Measurements from ENCODE around the gene SCAMP2.
A peak's percentile ranks its signal among the peaks of the same experiment; 100 is the strongest.

Gene SCAMP2

GRCh38 chr15:74869372-74869725 lies 3.8 kb downstream of the SCAMP2 start:
- H3K27ac ChIP-seq (ENCODE audit: low read length), result peak overlapping the region; percentile 91
- TF ChIP-seq CTCF (IDR thresholded peaks at IDR 0.05; ENCODE audit: low read depth, low read length) (no peak), EZH2phosphoT487 (IDR thresholded peaks at IDR 0.05; ENCODE audit: low read depth) (no peak)
- peak overlapping the region; percentile 69 for H3K4me3 ChIP-seq (ENCODE audit: low read length)
- peaks cover 47% of the 10 kb centered on the region for H3K36me3 ChIP-seq (replicated peaks; ENCODE audit: low read depth, low read length)
- H3K79me2 ChIP-seq (ENCODE audit: low read length), result peaks cover 78% of the 10 kb centered on the region
- peak overlapping the region; percentile 89 for H3K4me2 ChIP-seq (ENCODE audit: low read length)
- no peak overlapping the region for H2AFZ ChIP-seq (ENCODE audit: low read depth, low read length)
- H3K27me3 ChIP-seq (ENCODE audit: low read depth, low read length), result no peaks in the 10 kb centered on the region
- H3K9me3 ChIP-seq (ENCODE audit: insufficient read depth, low read length), result peaks cover 11% of the 10 kb centered on the region; the same call in 1 of the 2 replicates
- peaks cover 66% of the 10 kb centered on the region for H3K4me1 ChIP-seq (ENCODE audit: low read length)
- H3K9ac ChIP-seq (ENCODE audit: low read length), result peak overlapping the region; percentile 81
- peaks cover 16% of the 10 kb centered on the region for H4K20me1 ChIP-seq (ENCODE audit: insufficient read depth, low read length)

GRCh38 chr15:74868059-74868458 lies 5.1 kb downstream of the SCAMP2 start:
- peak overlapping the region; percentile 30 for H3K4me3 ChIP-seq (ENCODE audit: low read length)
- H3K27ac ChIP-seq (ENCODE audit: low read length), result peak overlapping the region; percentile 91
- peaks cover 50% of the 10 kb centered on the region for H3K36me3 ChIP-seq (replicated peaks; ENCODE audit: low read depth, low read length)
- H3K27me3 ChIP-seq (ENCODE audit: low read depth, low read length), result no peaks in the 10 kb centered on the region
- H3K79me2 ChIP-seq (ENCODE audit: low read length), result peaks cover 89% of the 10 kb centered on the region
- H4K20me1 ChIP-seq (ENCODE audit: insufficient read depth, low read length), result peaks cover 23% of the 10 kb centered on the region
- peak overlapping the region; percentile 89 for H3K4me2 ChIP-seq (ENCODE audit: low read length)
- peak overlapping the region; percentile 53; the same call in 1 of the 2 replicates for H3K9ac ChIP-seq (ENCODE audit: low read length)
- H3K9me3 ChIP-seq (ENCODE audit: insufficient read depth, low read length), result peaks cover 11% of the 10 kb centered on the region; the same call in 1 of the 2 replicates
- TF ChIP-seq CTCF (IDR thresholded peaks at IDR 0.05; ENCODE audit: low read depth, low read length), result no peak
- TF ChIP-seq EZH2phosphoT487 (IDR thresholded peaks at IDR 0.05; ENCODE audit: low read depth), result no peak
- H2AFZ ChIP-seq (ENCODE audit: low read depth, low read length), result no peak overlapping the region
- peaks cover 65% of the 10 kb centered on the region for H3K4me1 ChIP-seq (ENCODE audit: low read length)

GRCh38 chr15:74867466-74868038 lies 5.6 kb downstream of the SCAMP2 start:
- peaks cover 65% of the 10 kb centered on the region for H3K4me1 ChIP-seq (ENCODE audit: low read length)
- H3K79me2 ChIP-seq (ENCODE audit: low read length), result peaks cover 89% of the 10 kb centered on the region
- no peak overlapping the region for H2AFZ ChIP-seq (ENCODE audit: low read depth, low read length)
- H3K4me2 ChIP-seq (ENCODE audit: low read length), result peak overlapping the region; percentile 89
- peak overlapping the region; percentile 53 for H3K9ac ChIP-seq (ENCODE audit: low read length)
- H4K20me1 ChIP-seq (ENCODE audit: insufficient read depth, low read length), result peaks cover 23% of the 10 kb centered on the region
- H3K36me3 ChIP-seq (replicated peaks; ENCODE audit: low read depth, low read length), result peaks cover 49% of the 10 kb centered on the region
- peak overlapping the region; percentile 91 for H3K27ac ChIP-seq (ENCODE audit: low read length)
- TF ChIP-seq EZH2phosphoT487 (IDR thresholded peaks at IDR 0.05; ENCODE audit: low read depth) (no peak), CTCF (IDR thresholded peaks at IDR 0.05; ENCODE audit: low read depth, low read length) (no peak)
- peak overlapping the region; percentile 30 for H3K4me3 ChIP-seq (ENCODE audit: low read length)
- no peaks in the 10 kb centered on the region for H3K27me3 ChIP-seq (ENCODE audit: low read depth, low read length)
- H3K9me3 ChIP-seq (ENCODE audit: insufficient read depth, low read length), result peaks cover 11% of the 10 kb centered on the region; the same call in 1 of the 2 replicates

- Histone ChIP-seq H3K9ac (ENCODE audit: low read length) (peak overlapping the region; percentile 34; the same call in 1 of the 2 replicates), H2AFZ (ENCODE audit: low read depth, low read length) (no peak overlapping the region), H3K79me2 (ENCODE audit: low read length) (peaks cover 89% of the 10 kb centered on the region), H3K4me1 (ENCODE audit: low read length) (peaks cover 58% of the 10 kb centered on the region), H3K9me3 (ENCODE audit: insufficient read depth, low read length) (peaks cover 11% of the 10 kb centered on the region; the same call in 1 of the 2 replicates), H3K27ac (ENCODE audit: low read length) (peak overlapping the region; percentile 91), H3K27me3 (ENCODE audit: low read depth, low read length) (no peaks in the 10 kb centered on the region), H3K36me3 (replicated peaks; ENCODE audit: low read depth, low read length) (peaks cover 47% of the 10 kb centered on the region), H3K4me3 (ENCODE audit: low read length) (peak overlapping the region; percentile 36; the same call in 1 of the 2 replicates), H3K4me2 (ENCODE audit: low read length) (peak overlapping the region; percentile 89), H4K20me1 (ENCODE audit: insufficient read depth, low read length) (peaks cover 23% of the 10 kb centered on the region)
- TF ChIP-seq CTCF (IDR thresholded peaks at IDR 0.05; ENCODE audit: low read depth, low read length), result no peak
- TF ChIP-seq EZH2phosphoT487 (IDR thresholded peaks at IDR 0.05; ENCODE audit: low read depth), result no peak
Observed at GRCh38 chr15:74866090-74866489, 7.1 kb downstream of the SCAMP2 start.
